NCI-H345 treated with DMSO at 0.1 percent for 48 hours (cell line): ENCODE measurements around the gene CTDSPL.
"Not testable (repeated sequence)": the region's sequence is repeated elsewhere in the genome, so short reads cannot be mapped to it uniquely, and the experiment has no call there.

Source experiments
- DNase-seq: peaks from one replicate; lab custom pipeline; 2025; ENCODE audit not compliant: unreplicated experiment; lab: John Stamatoyannopoulos, UW

The CTDSPL gene

GRCh38 chr3:37963635-37964034 lies 102.0 kb downstream of the CTDSPL start:
- no peak for DNase-seq

GRCh38 chr3:37964146-37964545 lies 102.5 kb downstream of the CTDSPL start:
- DNase-seq = no peak

GRCh38 chr3:37964716-37965115 lies 103.0 kb downstream of the CTDSPL start:
- no peak for DNase-seq

- DNase-seq = no peak
Measured at GRCh38 chr3:37967260-37967881, 105.7 kb downstream of the CTDSPL start.

GRCh38 chr3:37968199-37968598 lies 106.5 kb downstream of the CTDSPL start:
- no peak for DNase-seq

GRCh38 chr3:37968813-37969595 lies 107.3 kb downstream of the CTDSPL start:
- no peak for DNase-seq

- DNase-seq = no peak
Measured at GRCh38 chr3:37969596-37970100, 108.0 kb downstream of the CTDSPL start.

- DNase-seq = no peak
Measured at GRCh38 chr3:37970802-37971201, 109.1 kb downstream of the CTDSPL start.

- DNase-seq = no peak
Measured at GRCh38 chr3:37971467-37971866, 109.8 kb downstream of the CTDSPL start.

GRCh38 chr3:37972056-37972455 lies 110.4 kb downstream of the CTDSPL start:
- DNase-seq = not testable (repeated sequence)

GRCh38 chr3:37973246-37974054 lies 111.8 kb downstream of the CTDSPL start:
- no peak for DNase-seq

GRCh38 chr3:37974121-37975083 lies 112.7 kb downstream of the CTDSPL start:
- no peak for DNase-seq

- DNase-seq = no peak
Measured at GRCh38 chr3:37979541-37980461, 118.1 kb downstream of the CTDSPL start.

GRCh38 chr3:37980462-37981347 lies 119.0 kb downstream of the CTDSPL start:
- DNase-seq = no peak

- no peak for DNase-seq
Measured at GRCh38 chr3:37981348-37981664, 119.6 kb downstream of the CTDSPL start.

- DNase-seq = no peak
Measured at GRCh38 chr3:37982331-37982730, 120.7 kb downstream of the CTDSPL start.

GRCh38 chr3:37984051-37984450 lies 122.4 kb downstream of the CTDSPL start:
- DNase-seq = no peak

- DNase-seq = no peak
Measured at GRCh38 chr3:37984596-37984995, 122.9 kb downstream of the CTDSPL start.
